Keratinocyte (primary cell): ENCODE results near the gene FRY. TPM values are rescaled to one million over a fixed set of nuclear protein-coding genes. Genes with fewer than 3 reads are reported as not detected.

Experiments
- DNase-seq: peaks from one replicate; pipeline ENCODE4 v3.0.0-alpha.2; 2011; ENCODE audit warnings: low read depth, missing footprints, low spot score
- FAIRE-seq: peaks from 2 replicates; lab custom pipeline; 2011; peaks lifted over from hg19 to GRCh38; lab: Jason Lieb, UNC
- H2AFZ ChIP-seq: 2 replicates; pipeline ENCODE4 v1.6.0; 2012; ENCODE audit warnings: low read length, control low read depth, inconsistent platforms; ENCODE audit not compliant: control insufficient read depth
- H3K27ac ChIP-seq: 2 replicates; pipeline ENCODE4 v1.5.1; 2011; ENCODE audit warnings: low read length; ENCODE audit not compliant: control insufficient read depth, insufficient read depth
- H3K27me3 ChIP-seq: 3 replicates; pipeline ENCODE4 v1.6.0; 2011; ENCODE audit warnings: low read length; ENCODE audit not compliant: control insufficient read depth, insufficient read depth; ENCODE audit errors: extremely low read depth
- H3K36me3 ChIP-seq, 2 experiments: 2 replicates in 1 of 2; 3 replicates in 1 of 2; pipeline ENCODE4 v1.5.1; 2011; ENCODE audit warnings: low read length in 2 of 2, mild to moderate bottlenecking in 1 of 2; ENCODE audit not compliant: control insufficient read depth in 2 of 2, insufficient read depth in 2 of 2; ENCODE audit errors: extremely low read depth in 1 of 2
- H3K4me1 ChIP-seq: 3 replicates; pipeline ENCODE4 v1.5.1; 2011; ENCODE audit warnings: low read length; ENCODE audit not compliant: control insufficient read depth, insufficient read depth; ENCODE audit errors: extremely low read depth
- H3K4me2 ChIP-seq: 3 replicates; pipeline ENCODE4 v1.6.0; 2011; ENCODE audit warnings: low read depth, low read length; ENCODE audit not compliant: control insufficient read depth, insufficient read depth; ENCODE audit errors: extremely low read depth
- H3K4me3 ChIP-seq, 3 experiments: fragments of 200-600 bp in 1 of 3; sonication (generic) in 1 of 3; 2 replicates in 2 of 3; 3 replicates in 1 of 3; pipeline ENCODE4 v1.5.1; 2011 to 2016; ENCODE audit warnings: low read length in 3 of 3, mild to moderate bottlenecking in 3 of 3, control low read depth in 2 of 3, inconsistent platforms in 1 of 3, low read depth in 1 of 3, mixed read lengths in 1 of 3, mixed run types in 1 of 3, moderate library complexity in 1 of 3; ENCODE audit not compliant: control insufficient read depth in 2 of 3, insufficient read depth in 2 of 3; ENCODE audit errors: extremely low read depth in 1 of 3
- H3K79me2 ChIP-seq: 2 replicates; pipeline ENCODE4 v1.6.0; 2012; ENCODE audit warnings: low read length; ENCODE audit not compliant: control insufficient read depth, insufficient read depth
- H3K9ac ChIP-seq: 3 replicates; pipeline ENCODE4 v1.6.0; 2011; ENCODE audit warnings: low read length; ENCODE audit not compliant: control insufficient read depth, insufficient read depth; ENCODE audit errors: extremely low read depth
- H3K9me1 ChIP-seq: 3 replicates; pipeline ENCODE4 v1.6.0; 2011; ENCODE audit warnings: low read length; ENCODE audit not compliant: control insufficient read depth, insufficient read depth; ENCODE audit errors: extremely low read depth
- H3K9me3 ChIP-seq: 2 replicates; pipeline ENCODE4 v1.5.1; 2012; ENCODE audit warnings: low read depth, low read length; ENCODE audit not compliant: control insufficient read depth
- H4K20me1 ChIP-seq: 3 replicates; pipeline ENCODE4 v1.6.0; 2011; ENCODE audit warnings: low read length; ENCODE audit not compliant: control insufficient read depth, insufficient read depth; ENCODE audit errors: extremely low read depth
- EZH2 ChIP-seq: IDR thresholded peaks from one replicate; pipeline ENCODE4 v1.6.1; 2012; ENCODE audit warnings: inconsistent platforms, mild to moderate bottlenecking, low read length, moderate library complexity
- dilution Hi-C: fragments of 300-500 bp; cut with MboI; formaldehyde crosslinking; loops from one replicate; pipeline ENCODE4 v1.7.0; 2020; ENCODE audit warnings: low sequenced_read_pairs; ENCODE audit not compliant: extremely low pct_ligation_motif_present
- polyA plus RNA-seq, 5 experiments: library from polyadenylated mRNA; depleted of rRNA in 3 of 5; stranded (reverse) in 3 of 5; stranded (forward) in 1 of 5; unstranded in 1 of 5; fragments of >200 nt; gene quantifications; 1 replicate in 1 of 5; 2 replicates in 3 of 5; 3 replicates in 1 of 5; pipeline versions ENCODE4 v1.2.1 to v1.2.3, GENCODE V29; 2011 to 2012; ENCODE audit warnings: missing spikeins in 2 of 5, low read depth in 1 of 5, low replicate concordance in 1 of 5
- TF ChIP-seq, protein P1 (sequence below), 3 experiments: IDR thresholded peaks in 1 of 3; conservative IDR thresholded peaks in 1 of 3; optimal IDR thresholded peaks in 1 of 3; 2 replicates in 2 of 3; 3 replicates in 1 of 3; pipeline versions ENCODE3 to v1.5.1; 2011; ENCODE audit warnings: low read length in 3 of 3, mild to moderate bottlenecking in 3 of 3, moderate library complexity in 2 of 3, control low read depth in 1 of 3, inconsistent platforms in 1 of 3; ENCODE audit not compliant: insufficient read depth in 2 of 3; ENCODE audit errors: extremely low read depth in 1 of 3

Gene FRY
- polyA plus RNA-seq, 1 donor (not counting 4 experiments of a cell fraction or from before 2014, with no cell fraction given): 0.80 TPM

- TF ChIP-seq, protein P1, sequence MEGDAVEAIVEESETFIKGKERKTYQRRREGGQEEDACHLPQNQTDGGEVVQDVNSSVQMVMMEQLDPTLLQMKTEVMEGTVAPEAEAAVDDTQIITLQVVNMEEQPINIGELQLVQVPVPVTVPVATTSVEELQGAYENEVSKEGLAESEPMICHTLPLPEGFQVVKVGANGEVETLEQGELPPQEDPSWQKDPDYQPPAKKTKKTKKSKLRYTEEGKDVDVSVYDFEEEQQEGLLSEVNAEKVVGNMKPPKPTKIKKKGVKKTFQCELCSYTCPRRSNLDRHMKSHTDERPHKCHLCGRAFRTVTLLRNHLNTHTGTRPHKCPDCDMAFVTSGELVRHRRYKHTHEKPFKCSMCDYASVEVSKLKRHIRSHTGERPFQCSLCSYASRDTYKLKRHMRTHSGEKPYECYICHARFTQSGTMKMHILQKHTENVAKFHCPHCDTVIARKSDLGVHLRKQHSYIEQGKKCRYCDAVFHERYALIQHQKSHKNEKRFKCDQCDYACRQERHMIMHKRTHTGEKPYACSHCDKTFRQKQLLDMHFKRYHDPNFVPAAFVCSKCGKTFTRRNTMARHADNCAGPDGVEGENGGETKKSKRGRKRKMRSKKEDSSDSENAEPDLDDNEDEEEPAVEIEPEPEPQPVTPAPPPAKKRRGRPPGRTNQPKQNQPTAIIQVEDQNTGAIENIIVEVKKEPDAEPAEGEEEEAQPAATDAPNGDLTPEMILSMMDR (optimal IDR thresholded peaks at IDR 0.05 in 1 of 3, IDR thresholded peaks at IDR 0.05 in 1 of 3, conservative IDR thresholded peaks at IDR 0.05 in 1 of 3; ENCODE audit: extremely low read depth in 1 of 3, insufficient read depth in 2 of 3, low read length in 3 of 3): no peak
- no peak for TF ChIP-seq EZH2
- no peak for FAIRE-seq
- Histone ChIP-seq H3K9ac (no peak overlapping the region), H3K36me3 (no peaks in the 10 kb centered on the region), H3K9me3 (no peaks in the 10 kb centered on the region), H3K27me3 (no peaks in the 10 kb centered on the region), H3K4me2 (no peak overlapping the region), H3K79me2 (no peaks in the 10 kb centered on the region), H3K9me1 (no peaks in the 10 kb centered on the region), H3K4me3 (no peak overlapping the region), H4K20me1 (no peaks in the 10 kb centered on the region), H3K27ac (no peak overlapping the region), H2AFZ (no peak overlapping the region), H3K4me1 (no peaks in the 10 kb centered on the region)
- dilution Hi-C loops: no loop called here
- no peak for DNase-seq
Observed at GRCh38 chr13:32225481-32225931, 193.9 kb downstream of the FRY start.

- no peak for DNase-seq
- Histone ChIP-seq H3K4me1 (no peaks in the 10 kb centered on the region), H4K20me1 (no peaks in the 10 kb centered on the region), H3K27ac (no peak overlapping the region), H3K9me3 (no peaks in the 10 kb centered on the region), H3K79me2 (no peaks in the 10 kb centered on the region), H3K9me1 (no peaks in the 10 kb centered on the region), H3K4me2 (no peak overlapping the region), H3K4me3 (no peak overlapping the region), H2AFZ (no peak overlapping the region), H3K36me3 (no peaks in the 10 kb centered on the region), H3K9ac (no peak overlapping the region), H3K27me3 (no peaks in the 10 kb centered on the region)
- dilution Hi-C loops: no loop called here
- TF ChIP-seq EZH2: no peak
- TF ChIP-seq, protein P1 (optimal IDR thresholded peaks at IDR 0.05 in 1 of 3, IDR thresholded peaks at IDR 0.05 in 1 of 3, conservative IDR thresholded peaks at IDR 0.05 in 1 of 3; ENCODE audit: extremely low read depth in 1 of 3, insufficient read depth in 2 of 3, low read length in 3 of 3): no peak
- no peak for FAIRE-seq
Observed at GRCh38 chr13:32228330-32229041, 196.9 kb downstream of the FRY start.
